ENCODE measurements around the gene GDF10. TPM values are rescaled to one million over a fixed set of nuclear protein-coding genes. Genes with fewer than 3 reads are reported as not detected.
A peak's percentile ranks its signal among the peaks of the same experiment; 100 is the strongest.

The GDF10 gene
- total RNA-seq (2014; rRNA removed; shearing (Covaris generic)) = not detected in 2 replicates
- polyA plus RNA-seq (2015; cell fraction: cytosol; rRNA removed) = not detected in 2 replicates
- polyA plus RNA-seq (2015; cell fraction: nucleus; rRNA removed) = not detected in 2 replicates

- DNase-seq (ENCODE audit: low read depth) = no peak
Measured at GRCh38 chr10:47299611-47300428, at the start of gene GDF10. Gene GDF10 (plus strand): TSS chr10:47300197. CDS start chr10:47300652, 455 bp downstream.

GRCh38 chr10:47252093-47252780, 47.8 kb upstream of the GDF10 start:
- no peak for DNase-seq (ENCODE audit: low read depth)

GRCh38 chr10:47253030-47253637, 46.9 kb upstream of the GDF10 start:
- DNase-seq (ENCODE audit: low read depth) = no peak

GRCh38 chr10:47253651-47254375, 46.2 kb upstream of the GDF10 start:
- peak; percentile 67 for DNase-seq (ENCODE audit: low read depth)

- DNase-seq (ENCODE audit: low read depth) = no peak
Measured at GRCh38 chr10:47254611-47255010, 45.4 kb upstream of the GDF10 start.

- no peak for DNase-seq (ENCODE audit: low read depth)
Measured at GRCh38 chr10:47255033-47255813, 44.8 kb upstream of the GDF10 start.

GRCh38 chr10:47255866-47256265, 44.1 kb upstream of the GDF10 start:
- no peak for DNase-seq (ENCODE audit: low read depth)

GRCh38 chr10:47256751-47257336, 43.2 kb upstream of the GDF10 start:
- no peak for DNase-seq (ENCODE audit: low read depth)

GRCh38 chr10:47257396-47258120, 42.4 kb upstream of the GDF10 start:
- DNase-seq (ENCODE audit: low read depth) = peak; percentile 62

- no peak for DNase-seq (ENCODE audit: low read depth)
Measured at GRCh38 chr10:47258921-47259320, 41.1 kb upstream of the GDF10 start.

- DNase-seq (ENCODE audit: low read depth) = no peak
Measured at GRCh38 chr10:47259466-47259865, 40.5 kb upstream of the GDF10 start.

GRCh38 chr10:47260505-47261111, 39.4 kb upstream of the GDF10 start:
- no peak for DNase-seq (ENCODE audit: low read depth)

GRCh38 chr10:47261121-47261520, 38.9 kb upstream of the GDF10 start:
- no peak for DNase-seq (ENCODE audit: low read depth)

GRCh38 chr10:47261556-47261955, 38.4 kb upstream of the GDF10 start:
- DNase-seq (ENCODE audit: low read depth) = no peak

GRCh38 chr10:47262606-47263533, 37.1 kb upstream of the GDF10 start:
- no peak for DNase-seq (ENCODE audit: low read depth)

GRCh38 chr10:47264797-47265281, 35.2 kb upstream of the GDF10 start:
- DNase-seq (ENCODE audit: low read depth) = peak; percentile 17

GRCh38 chr10:47266602-47267001, 33.4 kb upstream of the GDF10 start:
- no peak for DNase-seq (ENCODE audit: low read depth)

GRCh38 chr10:47268696-47269095, 31.3 kb upstream of the GDF10 start:
- DNase-seq (ENCODE audit: low read depth) = no peak

Measured in HT1080 (cell line).